Esophagus muscularis mucosa (tissue), 4 donors: Measurements from ENCODE around the gene PLOD2. TPM values are rescaled to one million over a fixed set of nuclear protein-coding genes. Genes with fewer than 3 reads are reported as not detected.

Source experiments
- DNase-seq: peaks from one replicate; pipeline ENCODE4 v3.0.0-alpha.2; 2017; ENCODE audit errors: extremely low spot score
- H3K27ac ChIP-seq, 4 donors: fragments of 200-600 bp; sonication (generic); replicated peaks in 1 of 4; 1 replicate in 3 of 4; 2 replicates in 1 of 4; pipeline ENCODE4 v1.5.1; 2016 to 2019; ENCODE audit warnings: mild to moderate bottlenecking in 1 of 4
- H3K27me3 ChIP-seq, 4 donors: fragments of 200-600 bp; sonication (generic); one replicate each; pipeline versions ENCODE4 v1.5.1 to v1.6.0; 2016 to 2019
- H3K36me3 ChIP-seq, 4 donors: fragments of 200-600 bp; sonication (generic); one replicate each; pipeline ENCODE4 v1.5.1; 2016 to 2019
- H3K4me1 ChIP-seq, 4 donors: fragments of 200-600 bp; sonication (generic); one replicate each; pipeline ENCODE4 v1.5.1; 2016 to 2019
- H3K4me3 ChIP-seq, 4 donors: fragments of 200-600 bp; sonication (generic); 1 replicate in 2 of 4; 2 replicates in 2 of 4; pipeline ENCODE4 v1.5.1; 2016 to 2019; ENCODE audit warnings: mild to moderate bottlenecking in 4 of 4, moderate library complexity in 1 of 4
- H3K9me3 ChIP-seq, 4 donors: fragments of 200-600 bp; sonication (generic); 1 replicate in 3 of 4; 2 replicates in 1 of 4; pipeline ENCODE4 v1.5.1; 2016 to 2019
- EP300 ChIP-seq: sonication (generic); formaldehyde crosslinking; IDR thresholded peaks from one replicate; pipeline ENCODE4 v1.6.1; 2017; ENCODE audit warnings: antibody characterized with exemption
- POLR2A ChIP-seq: fragments of 450-650 bp; IDR thresholded peaks from one replicate; pipeline ENCODE4 v1.6.1; 2017; ENCODE audit warnings: antibody characterized with exemption, moderate library complexity, mild to moderate bottlenecking, low read depth
- POLR2AphosphoS5 ChIP-seq, 2 donors: sonication (generic); formaldehyde crosslinking; IDR thresholded peaks; one replicate each; pipeline ENCODE4 v1.6.1; 2017; ENCODE audit warnings: antibody characterized with exemption in 2 of 2
- WGBS: methylation state at CpG from one replicate; pipeline ENCODE4 v1.1.5; 2018; 5-methylcytosine and 5-hydroxymethylcytosine counted together
- intact Hi-C: fragments of 100-400 bp; cut with DNase I; formaldehyde crosslinking; loops from one replicate; pipeline ENCODE4 v1.15.1; 2023
- total RNA-seq, 4 donors: library from RNA; depleted of rRNA; stranded (reverse); fragments of >200 nt; gene quantifications; one replicate each; pipeline versions ENCODE4 v1.1.0 to v1.2.1, GENCODE V29; 2016
- TF ChIP-seq, protein P1 (sequence below), 3 experiments: fragments of 200-600 bp in 2 of 3; fragments of 450-650 bp in 1 of 3; sonication (generic) in 2 of 3; IDR thresholded peaks; one replicate each; pipeline ENCODE4 v1.5.1; 2017 to 2019; ENCODE audit warnings: antibody characterized with exemption in 3 of 3, mild to moderate bottlenecking in 2 of 3, moderate library complexity in 1 of 3

The PLOD2 gene
- total RNA-seq, 4 donors from 2014 or later: 48.2 to 84.7 (median 54.9) TPM

GRCh38 chr3:146134348-146135117 is 26.5 kb downstream of the PLOD2 start:
- H3K27me3 ChIP-seq: no peaks in the 10 kb centered on the region
- no peak overlapping the region for H3K4me3 ChIP-seq
- DNase-seq: no peak
- intact Hi-C loops: no loop called here
- peaks cover 29 to 75% (median 66%) of the 10 kb centered on the region in 4 donors for H3K4me1 ChIP-seq
- TF ChIP-seq EP300: no peak
- TF ChIP-seq POLR2AphosphoS5 (IDR thresholded peaks at IDR 0.05): no peak
- TF ChIP-seq, protein P1, sequence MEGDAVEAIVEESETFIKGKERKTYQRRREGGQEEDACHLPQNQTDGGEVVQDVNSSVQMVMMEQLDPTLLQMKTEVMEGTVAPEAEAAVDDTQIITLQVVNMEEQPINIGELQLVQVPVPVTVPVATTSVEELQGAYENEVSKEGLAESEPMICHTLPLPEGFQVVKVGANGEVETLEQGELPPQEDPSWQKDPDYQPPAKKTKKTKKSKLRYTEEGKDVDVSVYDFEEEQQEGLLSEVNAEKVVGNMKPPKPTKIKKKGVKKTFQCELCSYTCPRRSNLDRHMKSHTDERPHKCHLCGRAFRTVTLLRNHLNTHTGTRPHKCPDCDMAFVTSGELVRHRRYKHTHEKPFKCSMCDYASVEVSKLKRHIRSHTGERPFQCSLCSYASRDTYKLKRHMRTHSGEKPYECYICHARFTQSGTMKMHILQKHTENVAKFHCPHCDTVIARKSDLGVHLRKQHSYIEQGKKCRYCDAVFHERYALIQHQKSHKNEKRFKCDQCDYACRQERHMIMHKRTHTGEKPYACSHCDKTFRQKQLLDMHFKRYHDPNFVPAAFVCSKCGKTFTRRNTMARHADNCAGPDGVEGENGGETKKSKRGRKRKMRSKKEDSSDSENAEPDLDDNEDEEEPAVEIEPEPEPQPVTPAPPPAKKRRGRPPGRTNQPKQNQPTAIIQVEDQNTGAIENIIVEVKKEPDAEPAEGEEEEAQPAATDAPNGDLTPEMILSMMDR (IDR thresholded peaks at IDR 0.05): no peak
- TF ChIP-seq POLR2A: no peak
- 48% methylated on average over 5 of the region's 5 CpGs for WGBS
- peak overlapping the region in 3 of 4 donors; percentile 22 to 60 (median 35) for H3K27ac ChIP-seq
- no peaks in the 10 kb centered on the region for H3K36me3 ChIP-seq
- no peaks in the 10 kb centered on the region for H3K9me3 ChIP-seq

DNA sequence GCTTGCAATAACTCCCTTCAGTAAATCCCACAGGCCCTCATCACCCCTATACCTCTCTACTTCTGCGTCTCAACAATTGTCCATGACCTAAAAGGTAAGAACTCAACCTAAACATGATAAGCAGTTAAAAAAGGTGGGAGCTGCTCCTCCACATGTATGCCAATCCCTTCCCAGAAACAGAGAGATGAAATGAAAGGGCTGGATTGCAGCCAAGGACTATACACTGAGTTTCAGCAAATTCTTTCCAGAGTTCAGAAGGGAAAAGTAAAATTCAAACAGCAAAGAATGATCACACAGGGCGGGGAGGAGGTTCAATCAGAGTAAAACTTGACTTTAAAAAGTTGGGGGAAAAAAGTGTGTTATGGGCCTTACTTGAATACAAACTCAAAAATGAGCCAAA is 27.5 kb downstream of the PLOD2 start:
- H3K9me3 ChIP-seq: no peaks in the 10 kb centered on the region
- H3K36me3 ChIP-seq: no peaks in the 10 kb centered on the region
- H3K27me3 ChIP-seq: no peaks in the 10 kb centered on the region
- DNase-seq: no peak
- WGBS: 67% methylated on average over 2 of the region's 2 CpGs
- H3K4me3 ChIP-seq: no peak overlapping the region
- TF ChIP-seq, protein P1 (IDR thresholded peaks at IDR 0.05): no peak
- TF ChIP-seq POLR2AphosphoS5 (IDR thresholded peaks at IDR 0.05) (no peak), POLR2A (no peak), EP300 (no peak)
- intact Hi-C loops: no loop called here
- H3K4me1 ChIP-seq: peaks cover 25 to 75% (median 63%) of the 10 kb centered on the region in 4 donors
- H3K27ac ChIP-seq: peak overlapping the region; percentile 25 to 60 (median 40)

DNA sequence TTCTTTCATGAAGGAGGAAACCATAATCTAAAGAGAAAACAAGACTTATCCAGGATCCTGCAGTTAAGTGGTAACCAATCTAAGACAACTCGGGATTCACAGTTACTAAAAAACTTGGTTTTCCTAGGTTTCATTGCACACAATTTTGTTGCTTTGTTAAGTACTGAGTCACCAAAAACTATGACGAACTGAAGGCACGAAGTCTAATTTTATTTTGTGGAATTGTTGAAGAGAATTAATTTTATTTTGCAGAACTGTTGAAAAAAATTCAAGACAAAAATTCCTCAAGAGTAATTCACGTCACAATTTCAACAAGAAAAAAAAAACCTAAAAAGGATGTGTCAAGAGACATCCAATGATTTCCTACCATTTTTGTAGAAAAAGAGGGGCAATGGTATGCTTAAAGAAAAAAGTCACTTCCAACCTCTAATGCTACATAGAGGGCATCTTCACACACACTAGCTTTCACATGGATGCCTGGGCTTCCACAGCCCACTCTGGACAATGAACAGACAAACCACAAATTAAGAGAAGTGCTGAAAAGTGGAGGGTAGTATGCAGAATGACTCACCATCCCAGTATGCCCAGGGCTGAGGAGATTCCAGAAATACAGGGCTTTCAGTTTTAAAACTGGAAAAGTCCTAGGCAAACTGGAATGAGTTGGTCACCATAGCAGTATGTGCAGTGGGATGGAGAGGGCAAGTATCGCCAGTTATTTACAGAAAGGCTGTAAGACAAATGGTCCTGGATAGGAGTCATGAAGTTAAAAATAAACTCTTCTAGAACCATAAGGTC is 29.2 kb downstream of the PLOD2 start:
- H3K4me1 ChIP-seq: peaks cover 25 to 76% (median 67%) of the 10 kb centered on the region in 4 donors
- peak overlapping the region; percentile 7 to 60 (median 40) for H3K27ac ChIP-seq
- no peak for DNase-seq
- H3K9me3 ChIP-seq: no peaks in the 10 kb centered on the region
- no peak overlapping the region for H3K4me3 ChIP-seq
- no peaks in the 10 kb centered on the region for H3K27me3 ChIP-seq
- no peak for TF ChIP-seq POLR2AphosphoS5 (IDR thresholded peaks at IDR 0.05)
- TF ChIP-seq, protein P1 (IDR thresholded peaks at IDR 0.05): no peak
- TF ChIP-seq POLR2A: no peak
- TF ChIP-seq EP300: no peak
- 75% methylated on average over 5 of the region's 5 CpGs for WGBS
- intact Hi-C loops: no loop called here
- H3K36me3 ChIP-seq: no peaks in the 10 kb centered on the region

GRCh38 chr3:146130881-146131371 is 30.1 kb downstream of the PLOD2 start:
- H3K4me1 ChIP-seq: peaks cover 25 to 77% (median 68%) of the 10 kb centered on the region in 4 donors
- intact Hi-C loops: no loop called here
- no peaks in the 10 kb centered on the region for H3K9me3 ChIP-seq
- peak overlapping the region in 3 of 4 donors; percentile 7 to 60 (median 46) for H3K27ac ChIP-seq
- WGBS: 75% methylated on average over 2 of the region's 2 CpGs
- TF ChIP-seq, protein P1 (IDR thresholded peaks at IDR 0.05): no peak
- TF ChIP-seq POLR2AphosphoS5 (IDR thresholded peaks at IDR 0.05) (no peak), POLR2A (no peak), EP300 (no peak)
- no peak for DNase-seq
- H3K36me3 ChIP-seq: no peaks in the 10 kb centered on the region
- no peaks in the 10 kb centered on the region for H3K27me3 ChIP-seq
- no peak overlapping the region for H3K4me3 ChIP-seq
